Measurements from ENCODE around the gene ZNF441. TPM values are rescaled to one million over a fixed set of nuclear protein-coding genes. Genes with fewer than 3 reads are reported as not detected.
"Not testable (repeated sequence)": the region's sequence is repeated elsewhere in the genome, so short reads cannot be mapped to it uniquely, and the experiment has no call there.

ZNF441 gene
- 4.6 TPM for total RNA-seq

GRCh38 chr19:11766597-11767591 lies at the start of gene ZNF441:
TSS of gene ZNF441 (plus strand) at chr19:11767000. CDS start at chr19:11767194, 194 bp downstream.
- DNase-seq (ENCODE audit: low read depth in 2 of 3, low spot score in 2 of 3) = peak; percentile 55 to 96 (median 91)

DNA sequence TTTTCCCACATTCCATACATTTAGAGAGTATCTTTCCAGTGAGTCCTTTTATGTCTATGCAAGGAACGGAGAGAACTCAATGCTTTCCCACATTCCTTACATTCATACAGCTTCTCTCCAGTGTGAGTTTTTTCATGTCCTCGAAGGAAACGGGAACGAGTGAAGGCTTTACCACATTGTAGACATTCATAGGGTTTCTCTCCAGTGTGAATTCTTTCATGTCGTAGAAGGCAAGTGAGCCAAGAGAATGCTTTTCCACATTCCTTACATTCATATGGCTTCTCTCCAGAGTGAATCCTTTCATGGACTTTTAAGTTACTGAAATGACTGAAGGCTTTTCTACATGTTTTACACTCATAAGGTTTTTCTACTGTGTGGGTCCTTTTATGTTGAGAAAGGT lies 45.1 kb upstream of the ZNF441 start:
- no peak for DNase-seq (ENCODE audit: low read depth in 2 of 3, low spot score in 2 of 3)

DNA sequence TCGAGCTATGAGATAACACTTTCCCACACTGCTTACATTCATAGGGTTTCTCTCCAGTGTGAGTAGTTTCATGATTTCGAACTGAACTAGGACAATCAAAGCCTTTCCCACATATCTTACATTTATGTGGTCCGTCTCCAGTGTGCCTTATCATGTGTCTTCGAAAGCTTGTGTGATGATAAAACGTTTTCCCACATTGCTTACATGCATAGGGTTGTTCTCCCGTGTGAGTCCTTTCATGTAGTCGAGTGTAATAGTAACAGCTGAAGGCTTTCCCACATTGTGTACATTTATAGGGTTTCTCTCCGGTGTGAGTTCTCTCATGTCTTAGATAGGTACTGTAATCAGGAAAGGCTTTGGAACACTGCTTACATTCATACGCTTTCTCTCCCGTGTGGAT lies 44.4 kb upstream of the ZNF441 start:
- peak in 1 of 3 donors; percentile 6 for DNase-seq (ENCODE audit: low read depth in 2 of 3, low spot score in 2 of 3)

DNA sequence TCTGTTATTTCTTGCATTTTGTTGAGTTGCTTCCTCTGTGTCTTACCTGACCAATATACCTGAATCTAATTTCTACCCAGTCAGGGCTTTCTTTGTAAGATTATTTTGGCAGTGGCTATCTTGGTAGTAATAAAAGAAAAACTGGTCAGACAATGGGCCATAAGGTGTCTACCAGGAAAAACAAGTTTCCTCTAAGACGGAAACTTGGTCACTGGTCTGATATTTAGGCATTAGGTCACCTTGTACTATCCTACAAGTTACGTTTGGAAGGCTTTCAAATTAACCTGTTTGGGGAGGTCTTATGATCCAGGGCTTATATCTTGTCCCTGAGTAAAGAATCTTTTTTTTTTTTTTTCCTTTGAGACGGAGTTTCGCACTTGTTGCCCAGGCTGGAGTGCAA lies 37.2 kb upstream of the ZNF441 start:
- no peak for DNase-seq (ENCODE audit: low read depth in 2 of 3, low spot score in 2 of 3)

GRCh38 chr19:11735375-11735774 lies 31.4 kb upstream of the ZNF441 start:
- DNase-seq (ENCODE audit: low read depth in 2 of 3, low spot score in 2 of 3) = no peak

GRCh38 chr19:11736696-11737095 lies 30.1 kb upstream of the ZNF441 start:
- peak in 2 of 3 donors; percentile 39 to 57 for DNase-seq (ENCODE audit: low read depth in 2 of 3, low spot score in 2 of 3)

GRCh38 chr19:11737964-11738745 lies 28.6 kb upstream of the ZNF441 start:
- peak; percentile 9 to 58 (median 43) for DNase-seq (ENCODE audit: low read depth in 2 of 3, low spot score in 2 of 3)

DNA sequence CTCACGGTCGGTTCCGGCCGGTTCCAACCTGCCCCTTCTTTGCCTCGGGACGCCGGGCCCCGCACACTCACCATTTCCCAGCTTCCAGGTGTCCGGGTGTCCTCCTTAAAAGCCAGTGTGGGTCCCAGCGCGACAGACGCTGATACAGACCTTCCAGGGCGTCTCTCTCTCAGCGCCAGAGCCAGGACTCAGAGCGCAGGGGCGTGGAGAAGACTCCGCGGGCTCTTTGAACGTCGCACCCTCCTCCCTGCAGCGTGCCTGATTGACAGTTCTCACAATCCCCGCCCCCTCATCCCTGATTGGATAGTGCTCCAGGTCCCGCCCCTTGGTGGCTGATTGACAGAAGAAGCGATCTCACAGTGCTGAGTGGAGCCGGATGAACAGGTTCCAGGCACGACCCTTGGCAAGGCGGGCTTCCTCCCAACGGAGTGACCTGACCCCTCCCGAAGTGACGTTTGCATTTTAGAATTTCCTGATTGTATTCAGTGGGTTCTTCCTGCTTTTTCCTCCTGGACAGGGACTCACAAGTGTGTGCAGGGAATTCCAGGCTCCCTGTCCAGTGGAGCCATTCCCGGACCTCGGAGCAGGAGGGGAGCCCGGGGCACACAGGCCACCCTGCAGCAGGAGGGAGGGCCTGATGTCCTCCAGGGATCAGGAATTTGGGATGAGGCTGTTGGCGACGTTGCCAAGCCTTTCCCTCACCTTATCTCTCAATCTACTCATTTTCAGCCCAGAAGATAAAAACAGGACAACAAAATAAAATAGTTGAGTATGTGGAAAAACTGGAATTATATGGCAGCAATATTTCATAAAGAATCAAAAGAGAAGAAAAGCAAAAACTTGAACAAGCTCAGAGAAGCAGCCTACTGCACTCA lies 27.8 kb upstream of the ZNF441 start, which contains the start of gene ZNF823:
TSS of gene ZNF823 (minus strand) at position 201 of the 875 bp plus-strand sequence. CDS start at position 74, 127 bp downstream.
- DNase-seq (ENCODE audit: low read depth in 2 of 3, low spot score in 2 of 3) = peak; percentile 77 to 99 (median 96)

DNA sequence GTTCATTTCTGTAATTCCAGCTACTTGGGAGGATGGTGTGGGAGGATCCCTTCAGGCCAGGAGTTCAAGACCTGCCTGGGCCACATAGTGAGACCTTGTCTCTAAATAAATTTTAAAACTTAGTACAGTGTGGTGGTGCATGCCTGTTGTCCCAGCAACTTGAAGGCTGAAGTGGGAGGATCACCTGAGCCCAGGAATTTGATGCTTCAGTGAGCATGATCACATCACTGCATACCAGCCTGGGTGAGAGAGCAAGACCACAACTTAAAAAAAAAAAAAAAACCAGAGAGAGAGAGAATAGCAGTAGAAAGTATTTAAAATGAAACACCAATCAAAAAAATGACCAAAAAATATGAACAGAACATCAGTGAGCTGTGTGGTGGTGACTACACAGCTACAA lies 20.9 kb upstream of the ZNF441 start:
- no peak for DNase-seq (ENCODE audit: low read depth in 2 of 3, low spot score in 2 of 3)

GRCh38 chr19:11747277-11747676 lies 19.5 kb upstream of the ZNF441 start:
- DNase-seq (ENCODE audit: low read depth in 2 of 3, low spot score in 2 of 3) = no peak

- DNase-seq (ENCODE audit: low read depth in 2 of 3, low spot score in 2 of 3) = no peak
Measured at GRCh38 chr19:11749751-11750150, 17.0 kb upstream of the ZNF441 start.

DNA sequence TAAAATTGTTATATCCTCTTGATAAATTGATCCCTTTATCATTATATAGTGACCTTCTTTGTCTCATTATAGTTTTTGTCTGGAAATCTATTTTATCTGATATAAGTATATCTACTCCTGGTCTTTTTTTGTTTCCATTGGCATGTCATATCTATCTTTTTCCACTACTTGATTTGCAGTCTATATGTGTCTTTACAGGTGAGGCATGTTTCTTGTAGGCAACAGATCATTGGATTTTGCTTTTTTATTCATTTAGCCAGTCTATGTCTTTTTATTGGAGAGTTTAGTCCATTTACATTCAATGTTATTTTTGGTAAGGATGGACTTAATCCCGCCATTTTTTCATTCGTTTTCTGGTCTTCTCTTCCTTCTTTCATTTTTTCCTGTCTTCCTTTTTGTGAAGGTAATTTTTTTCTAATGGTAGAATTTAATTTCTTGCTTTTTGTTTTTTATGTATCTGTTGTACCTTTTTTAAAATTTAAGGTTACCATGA lies 14.5 kb upstream of the ZNF441 start:
- DNase-seq (ENCODE audit: low read depth in 2 of 3, low spot score in 2 of 3) = no peak

DNA sequence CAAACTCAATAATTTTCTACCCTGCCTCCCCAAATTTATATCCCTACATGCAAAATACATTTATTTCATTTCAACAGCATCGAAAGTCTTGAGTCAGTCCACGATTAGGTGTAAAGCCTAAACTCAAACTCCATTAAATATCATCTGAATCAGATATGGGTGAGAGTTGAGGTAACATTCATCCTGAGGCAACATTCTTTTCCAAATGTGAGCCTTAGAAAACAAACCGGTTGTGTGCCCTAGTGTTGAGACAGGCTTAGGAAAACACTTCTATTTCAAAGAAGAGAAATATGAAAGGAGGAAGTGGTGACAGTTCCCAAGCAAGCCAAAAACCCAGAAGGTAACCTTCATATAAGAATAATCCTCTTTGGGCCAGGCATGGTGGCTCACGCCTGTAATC lies 12.1 kb upstream of the ZNF441 start:
- DNase-seq (ENCODE audit: low read depth in 2 of 3, low spot score in 2 of 3) = no peak

DNA sequence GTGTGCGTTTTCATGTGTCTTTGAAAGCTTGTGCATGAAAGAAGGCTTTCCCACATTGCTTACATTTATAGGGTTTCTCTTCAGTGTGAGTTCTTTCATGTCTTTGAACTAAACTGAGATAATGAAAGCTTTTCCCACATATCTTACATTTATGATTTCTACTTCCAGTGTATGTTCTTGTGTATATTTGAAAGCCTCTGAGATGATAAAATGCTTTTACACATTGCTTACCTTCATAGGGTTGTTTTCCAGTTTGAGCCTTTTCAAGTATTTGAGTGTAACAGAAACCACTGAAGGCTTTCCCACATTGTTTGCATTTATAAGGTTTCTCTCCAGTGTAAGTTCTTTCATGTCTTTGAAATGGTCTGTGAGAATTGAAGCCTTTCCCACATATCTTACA lies 9.8 kb upstream of the ZNF441 start:
- no peak for DNase-seq (ENCODE audit: low read depth in 2 of 3, low spot score in 2 of 3)

GRCh38 chr19:11759805-11760204 lies 7.0 kb upstream of the ZNF441 start:
- DNase-seq (ENCODE audit: low read depth in 2 of 3, low spot score in 2 of 3) = no peak

- no peak for DNase-seq (ENCODE audit: low read depth in 2 of 3, low spot score in 2 of 3)
Measured at GRCh38 chr19:11763117-11763516, 3.7 kb upstream of the ZNF441 start.

- no peak for DNase-seq (ENCODE audit: low read depth in 2 of 3, low spot score in 2 of 3)
Measured at GRCh38 chr19:11763611-11764010, 3.2 kb upstream of the ZNF441 start.

DNA sequence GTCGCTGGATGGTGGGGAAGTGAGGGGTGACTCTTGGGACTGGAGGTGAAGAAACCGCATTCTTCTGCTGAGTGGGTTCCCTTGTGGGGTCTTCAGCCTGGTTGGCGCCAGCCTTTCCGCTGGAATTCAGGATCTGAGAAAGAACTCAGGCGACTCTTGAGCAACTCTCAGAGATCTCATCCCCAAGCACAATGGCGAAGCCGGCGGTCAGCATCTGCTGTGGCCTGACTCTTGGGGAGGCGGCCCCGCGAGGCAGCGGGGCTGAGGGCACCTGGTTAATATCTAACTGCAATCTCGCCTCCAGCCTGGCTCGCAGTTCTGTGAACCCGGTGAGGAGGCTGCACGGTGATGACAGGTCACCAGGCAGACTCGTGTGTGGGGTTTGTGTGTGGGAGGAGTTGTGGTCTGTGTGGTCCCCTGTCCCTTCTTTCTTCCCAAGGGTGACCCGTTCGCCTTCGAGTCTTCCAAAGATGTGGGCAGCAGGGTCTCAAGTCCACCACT lies 883 bp downstream of the ZNF441 start:
- peak in 2 of 3 donors; percentile 18 to 34 for DNase-seq (ENCODE audit: low read depth in 2 of 3, low spot score in 2 of 3)

DNA sequence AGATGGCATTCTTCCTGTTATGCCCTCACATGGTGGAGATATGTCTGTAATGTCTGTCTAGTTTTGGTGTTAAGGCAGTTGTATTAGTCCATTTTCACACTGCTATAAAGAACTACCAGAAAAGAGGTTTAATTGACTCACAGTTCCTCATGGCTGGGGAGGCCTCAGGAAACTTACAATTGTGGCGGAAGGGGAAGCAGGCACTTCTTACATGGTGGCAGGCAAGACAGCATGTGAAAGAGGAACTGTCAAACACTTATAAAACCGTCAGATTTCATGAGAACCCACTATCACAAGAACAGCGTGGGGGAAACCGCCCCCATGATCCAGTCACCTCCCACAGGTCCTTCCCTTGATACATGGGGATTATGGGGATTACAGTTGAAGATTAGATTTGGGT lies 3.2 kb downstream of the ZNF441 start:
- DNase-seq (ENCODE audit: low read depth in 2 of 3, low spot score in 2 of 3) = no peak

GRCh38 chr19:11771520-11771919 lies 4.7 kb downstream of the ZNF441 start:
- not testable (repeated sequence) for DNase-seq (ENCODE audit: low read depth in 2 of 3, low spot score in 2 of 3)
